Measurements from ENCODE around the gene TNFSF13.

- TF ChIP-seq MAFK (IDR thresholded peaks at IDR 0.05; ENCODE audit: partially characterized antibody) (no peak), SMC3 (IDR thresholded peaks at IDR 0.05) (no peak), CTCF (IDR thresholded peaks at IDR 0.05) (no peak), GATA3 (IDR thresholded peaks at IDR 0.05; ENCODE audit: borderline replicate concordance) (no peak), REST (IDR thresholded peaks at IDR 0.05) (no peak)
Observed at GRCh38 chr17:7592422-7593021, 34.0 kb downstream of the TNFSF13 start.
